C4-2B (cell line): ENCODE results near the gene LMO7.

Experiments
- ZFX ChIP-seq: fragments of 450-650 bp; IDR thresholded peaks from 2 replicates; pipeline ENCODE4 v1.6.1; 2017
- TF ChIP-seq, protein P1 (sequence below): fragments of 450-650 bp; conservative IDR thresholded peaks from 2 replicates; pipeline ENCODE4 v1.5.1; 2017; ENCODE audit warnings: mild to moderate bottlenecking

DNA sequence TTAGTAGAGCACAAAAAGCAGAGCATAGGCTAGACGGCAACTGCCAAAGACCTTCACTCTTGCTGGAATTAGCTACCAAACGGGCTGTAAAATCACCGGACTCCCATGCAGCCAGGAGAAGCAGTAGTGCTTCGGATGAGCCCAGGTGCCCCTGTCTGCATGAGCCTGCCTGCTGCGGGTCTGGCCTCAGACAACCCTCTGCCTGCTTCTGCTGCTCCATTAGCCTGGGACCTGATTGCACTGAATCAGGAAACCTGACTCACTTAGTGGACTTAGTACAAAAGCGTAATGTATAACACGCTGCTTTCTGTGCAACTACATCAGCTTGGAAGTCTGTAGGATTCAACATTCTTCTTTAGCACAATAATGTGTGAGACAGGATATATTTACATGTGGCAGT lies 170.0 kb downstream of the LMO7 start:
- TF ChIP-seq, protein P1, sequence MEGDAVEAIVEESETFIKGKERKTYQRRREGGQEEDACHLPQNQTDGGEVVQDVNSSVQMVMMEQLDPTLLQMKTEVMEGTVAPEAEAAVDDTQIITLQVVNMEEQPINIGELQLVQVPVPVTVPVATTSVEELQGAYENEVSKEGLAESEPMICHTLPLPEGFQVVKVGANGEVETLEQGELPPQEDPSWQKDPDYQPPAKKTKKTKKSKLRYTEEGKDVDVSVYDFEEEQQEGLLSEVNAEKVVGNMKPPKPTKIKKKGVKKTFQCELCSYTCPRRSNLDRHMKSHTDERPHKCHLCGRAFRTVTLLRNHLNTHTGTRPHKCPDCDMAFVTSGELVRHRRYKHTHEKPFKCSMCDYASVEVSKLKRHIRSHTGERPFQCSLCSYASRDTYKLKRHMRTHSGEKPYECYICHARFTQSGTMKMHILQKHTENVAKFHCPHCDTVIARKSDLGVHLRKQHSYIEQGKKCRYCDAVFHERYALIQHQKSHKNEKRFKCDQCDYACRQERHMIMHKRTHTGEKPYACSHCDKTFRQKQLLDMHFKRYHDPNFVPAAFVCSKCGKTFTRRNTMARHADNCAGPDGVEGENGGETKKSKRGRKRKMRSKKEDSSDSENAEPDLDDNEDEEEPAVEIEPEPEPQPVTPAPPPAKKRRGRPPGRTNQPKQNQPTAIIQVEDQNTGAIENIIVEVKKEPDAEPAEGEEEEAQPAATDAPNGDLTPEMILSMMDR = no peak
- TF ChIP-seq ZFX = no peak
